DMS114 treated with DMSO at 0.1 percent for 48 hours (cell line): Measurements from ENCODE around the gene DLG2.

Experiments
- DNase-seq: peaks from one replicate; lab custom pipeline; 2025; ENCODE audit not compliant: unreplicated experiment; lab: John Stamatoyannopoulos, UW

The DLG2 gene

DNA sequence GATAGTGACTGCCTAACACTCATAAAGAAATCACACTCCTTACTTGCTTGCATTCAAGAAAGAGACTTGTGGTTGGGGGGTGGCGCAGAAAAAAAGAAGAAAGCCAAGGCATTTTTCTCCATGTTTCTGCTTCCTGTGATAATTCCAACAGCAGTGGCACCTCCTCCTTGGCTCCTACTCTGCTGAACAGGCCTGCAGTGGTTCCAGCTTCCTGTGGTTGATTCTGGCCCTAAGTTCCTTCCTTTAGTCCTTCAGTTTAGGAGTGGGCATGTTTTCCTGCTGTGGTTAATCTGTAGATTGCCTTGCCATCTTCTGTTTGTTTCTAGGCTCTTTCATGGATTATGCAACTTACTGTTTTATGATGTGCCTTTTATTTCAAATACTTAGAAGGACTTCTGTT is 940.4 kb downstream of the DLG2 start:
- DNase-seq: no peak

- no peak for DNase-seq
These were observed 941.2 kb downstream of the DLG2 start for GRCh38 chr11:84685976-84686375.

GRCh38 chr11:84685149-84685548 is 942.0 kb downstream of the DLG2 start:
- no peak for DNase-seq

DNA sequence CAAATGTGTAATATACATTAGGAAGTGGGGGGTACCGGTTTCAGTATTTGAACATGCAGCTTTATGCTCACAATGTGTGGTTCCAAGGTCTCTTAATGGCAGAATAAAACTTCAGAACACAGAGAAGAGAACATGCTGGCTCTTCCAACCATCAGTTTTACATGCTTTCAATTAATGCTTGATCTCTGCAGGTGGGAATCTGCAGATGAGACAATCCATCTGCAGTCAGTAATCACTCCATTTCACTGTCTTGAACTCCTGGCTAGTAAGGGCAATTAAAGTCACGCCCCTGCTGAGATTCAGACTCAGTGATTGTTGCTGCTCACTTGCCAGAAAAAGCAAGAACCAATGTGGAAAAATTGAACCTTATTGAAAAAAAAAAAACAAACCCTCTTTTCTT is 945.7 kb downstream of the DLG2 start:
- no peak for DNase-seq

- no peak for DNase-seq
These were observed 951.6 kb downstream of the DLG2 start for GRCh38 chr11:84675396-84676025.

- no peak for DNase-seq
These were observed 953.4 kb downstream of the DLG2 start for GRCh38 chr11:84673753-84674152.

GRCh38 chr11:84671325-84671999 is 955.7 kb downstream of the DLG2 start:
- no peak for DNase-seq

DNA sequence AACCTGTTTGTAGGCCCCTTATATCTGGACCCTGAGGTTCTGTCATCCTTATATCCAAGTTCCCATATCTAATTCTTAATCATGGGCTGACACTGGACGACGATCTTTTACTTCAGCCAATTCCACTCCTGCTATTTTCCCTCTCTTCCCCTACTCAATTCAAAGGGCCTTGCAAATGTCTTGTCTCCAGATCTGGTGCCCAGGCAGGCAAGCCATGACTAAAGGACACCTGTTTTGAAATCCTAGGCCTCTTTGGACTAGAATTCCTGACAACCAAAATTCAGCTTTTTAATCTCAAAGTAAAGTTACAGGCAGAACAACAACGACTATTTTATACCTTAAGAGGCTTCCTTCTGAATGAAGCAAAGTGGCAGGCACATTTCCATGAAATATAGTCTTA is 963.4 kb downstream of the DLG2 start:
- DNase-seq: no peak

DNA sequence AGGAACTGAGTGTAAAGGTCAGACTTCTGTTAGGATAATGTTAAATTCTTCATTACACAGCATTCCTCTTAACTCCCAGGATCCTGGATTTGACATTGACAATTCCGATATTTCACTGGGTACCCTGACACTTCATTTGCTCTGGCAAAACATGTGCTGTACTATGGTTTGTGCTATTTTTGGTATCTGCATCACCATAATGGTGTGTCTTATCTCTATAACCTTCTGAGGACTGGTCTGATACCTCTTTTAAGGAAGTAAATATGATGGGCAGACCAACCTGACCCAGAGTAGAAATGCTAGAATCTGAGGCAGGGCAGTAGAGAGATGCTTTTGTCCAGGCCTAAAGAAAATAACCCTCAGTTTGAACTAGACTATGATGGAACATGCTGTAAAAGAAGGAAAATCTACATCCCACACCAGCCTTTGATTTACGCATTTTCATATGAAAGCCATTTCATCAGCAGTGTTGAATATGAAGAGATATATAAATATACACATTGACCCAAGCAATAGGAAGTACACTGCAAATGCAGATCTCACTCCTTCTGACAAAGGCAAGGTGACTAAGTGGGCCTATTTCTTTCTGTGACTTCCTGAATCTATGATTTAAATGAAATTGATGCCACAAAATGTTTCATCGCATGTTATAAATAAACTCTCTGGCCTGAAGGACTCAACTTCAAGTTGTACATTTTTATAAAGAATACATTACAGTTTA is 966.7 kb downstream of the DLG2 start:
- DNase-seq: no peak

- no peak for DNase-seq
These were observed 971.4 kb downstream of the DLG2 start for GRCh38 chr11:84655712-84656111.

GRCh38 chr11:84648471-84648870 is 978.7 kb downstream of the DLG2 start:
- DNase-seq: no peak

DNA sequence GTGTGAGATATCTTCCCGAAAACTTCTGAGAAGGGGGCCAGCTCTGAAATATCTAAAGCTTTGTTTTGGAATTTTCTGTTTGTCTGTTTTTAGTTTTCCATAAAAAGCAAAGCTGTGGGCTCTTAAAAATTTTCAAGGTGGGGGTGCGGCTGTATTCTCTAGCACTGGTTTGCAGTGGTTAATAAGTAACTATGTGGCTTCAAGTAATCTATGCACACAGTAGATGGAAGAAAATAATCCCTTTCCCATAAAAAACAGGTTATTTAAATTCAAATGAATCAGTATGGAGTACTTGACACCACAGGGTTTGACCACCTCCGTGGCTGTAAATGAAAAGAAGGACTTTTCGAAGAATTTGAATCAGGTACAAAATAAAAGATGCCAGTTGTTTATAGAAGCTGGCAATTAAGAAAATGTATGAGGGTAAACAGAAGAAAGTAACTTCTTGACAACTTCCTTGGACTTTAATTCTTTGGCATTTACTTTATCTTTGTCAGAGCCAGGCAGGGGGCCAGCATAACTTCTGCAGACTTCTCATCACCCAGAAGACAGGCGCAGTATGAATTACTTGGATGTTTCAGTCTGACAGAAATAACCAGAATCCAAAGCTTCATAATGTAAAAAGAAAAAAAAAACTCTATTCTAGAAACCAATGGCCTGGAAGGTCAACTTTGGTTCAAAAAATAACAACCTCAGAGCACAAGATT is 981.0 kb downstream of the DLG2 start:
- DNase-seq: no peak

DNA sequence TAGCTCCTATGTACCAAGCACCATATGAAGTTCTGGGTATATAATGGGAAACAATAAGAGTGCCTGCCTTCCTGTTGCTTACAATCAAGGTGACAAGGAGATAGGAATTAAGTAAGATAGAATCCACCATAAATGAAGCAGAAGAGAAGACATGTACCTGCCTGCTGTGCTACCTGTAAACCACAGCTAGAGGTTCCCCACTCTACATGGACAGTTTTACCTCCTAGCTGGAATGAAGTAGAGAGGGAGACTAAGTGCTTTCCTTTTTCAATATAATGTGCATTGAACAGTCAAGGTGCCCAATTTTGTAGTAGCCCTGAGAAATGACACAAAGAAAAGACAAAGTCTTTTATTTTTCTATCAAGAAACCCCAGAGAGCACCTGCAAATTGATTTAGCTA is 984.6 kb downstream of the DLG2 start:
- no peak for DNase-seq

DNA sequence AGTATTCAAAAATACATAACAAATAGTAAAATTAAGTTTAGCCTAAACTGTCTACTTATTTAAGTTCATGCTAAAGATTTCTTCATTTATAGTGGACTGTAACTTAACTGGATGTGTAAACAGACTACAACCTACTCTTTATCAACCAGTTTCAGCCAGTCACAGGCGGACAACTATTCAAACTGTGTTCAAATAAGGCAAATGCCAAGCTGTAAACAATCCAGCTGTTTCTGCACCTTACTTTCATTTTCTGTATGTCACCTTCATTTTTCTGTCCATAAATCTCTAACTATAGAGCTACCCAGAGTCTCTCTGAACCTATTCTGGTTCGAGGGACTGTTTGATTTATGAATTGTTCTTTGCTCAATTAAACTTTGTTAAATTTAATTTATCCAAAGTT is 992.8 kb downstream of the DLG2 start:
- no peak for DNase-seq

- no peak for DNase-seq
These were observed 998.1 kb downstream of the DLG2 start for GRCh38 chr11:84628871-84629620.

DNA sequence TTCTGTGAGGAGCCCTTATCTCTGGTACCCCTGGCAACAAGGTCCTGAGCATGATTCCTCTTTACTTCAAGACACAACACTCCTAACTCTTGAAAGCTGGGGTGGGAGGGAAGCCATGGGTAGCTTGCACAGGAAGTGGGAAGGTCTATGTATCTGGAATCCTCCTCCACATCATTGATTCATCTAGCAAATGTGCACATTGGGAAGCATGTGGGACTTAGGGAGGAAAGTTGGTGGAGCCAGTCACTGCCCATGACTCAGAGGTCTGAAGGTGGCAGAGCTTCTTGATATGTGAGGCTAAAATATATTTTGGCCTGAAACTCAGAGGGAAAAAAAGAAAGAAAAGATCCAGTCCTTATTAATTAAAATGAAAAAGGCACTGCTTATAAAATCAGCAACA is 1000.9 kb downstream of the DLG2 start:
- no peak for DNase-seq

DNA sequence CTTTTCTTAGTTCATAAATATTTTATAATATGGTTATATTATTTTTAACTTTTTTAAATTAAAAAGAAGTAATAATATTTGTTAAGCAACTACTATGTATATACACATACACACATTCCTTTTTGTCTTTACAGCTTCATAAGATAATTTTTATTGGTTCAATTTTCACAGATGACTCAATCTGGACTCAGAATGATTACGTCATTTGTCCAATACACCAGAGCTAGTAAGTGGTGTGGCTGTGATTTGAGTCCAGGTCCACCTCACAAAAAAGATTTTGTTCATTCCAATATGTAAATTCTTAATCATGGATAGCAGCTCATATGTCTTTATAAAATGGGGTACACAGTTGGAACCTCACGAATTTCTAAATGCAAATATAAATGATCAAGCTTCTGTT is 1014.5 kb downstream of the DLG2 start:
- DNase-seq: no peak

GRCh38 chr11:84608837-84609196 is 1018.3 kb downstream of the DLG2 start:
- DNase-seq: no peak

GRCh38 chr11:84607975-84608836 is 1018.9 kb downstream of the DLG2 start:
- DNase-seq: no peak

DNA sequence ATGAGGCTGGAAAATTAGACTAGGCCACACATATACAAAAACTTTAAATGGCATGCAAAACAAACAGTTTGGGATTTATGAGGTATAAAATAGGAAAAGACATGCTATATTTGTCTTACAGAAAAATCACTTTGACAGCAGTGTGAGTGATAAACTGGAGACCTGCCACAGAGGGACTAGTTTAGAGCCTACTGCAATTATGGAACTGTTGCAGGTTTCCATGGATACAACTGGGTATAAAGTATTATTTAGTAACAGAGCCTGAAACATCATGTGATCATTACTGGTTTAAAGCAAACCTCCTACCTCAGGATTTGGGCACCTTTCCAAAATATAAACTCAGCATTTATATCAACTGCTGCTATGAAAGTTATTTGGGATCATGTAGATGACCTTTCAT is 1032.5 kb downstream of the DLG2 start:
- no peak for DNase-seq
